GM12878 (cell line): ENCODE data around the gene CDH18. TPM values are rescaled to one million over a fixed set of nuclear protein-coding genes. Genes with fewer than 3 reads are reported as not detected.

Source experiments
- ATAC-seq: fragments of 200-7000 bp; cut with Tn5 transposase; 3 replicates; pipeline ENCODE4 v1.9.1; 2020; ENCODE audit warnings: mild to moderate bottlenecking, moderate library complexity
- BruUV-seq: library from RNA; stranded (reverse); fragments of 400-500 nt; replicated peaks from 2 replicates; lab custom pipeline; 2021; lab: Mats Ljungman, UMichigan
- CTCF ChIA-PET: fragments of 300-600 bp; sonication (Branson Sonifier 250); formaldehyde crosslinking; extraction: SDS; loops from one replicate; lab custom pipeline; 2021; ENCODE audit warnings: inconsistent platforms; lab: Yijun Ruan, JAX
- POLR2A ChIA-PET: fragments of 350-600 bp; formaldehyde crosslinking; extraction: SDS; loops from one replicate; lab custom pipeline; 2021; ENCODE audit warnings: inconsistent platforms; lab: Charles Lee
- RAD21 ChIA-PET: fragments of 300-600 bp; sonication (Branson Sonifier 250); formaldehyde crosslinking; loops from one replicate; lab custom pipeline; 2023; ENCODE audit warnings: antibody characterized with exemption; ENCODE audit not compliant: unreplicated experiment; lab: Charles Lee
- SMC1A ChIA-PET: fragments of 300-600 bp; sonication (Branson Sonifier 250); formaldehyde crosslinking; loops from one replicate; lab custom pipeline; 2023; ENCODE audit not compliant: unreplicated experiment, uncharacterized antibody; lab: Charles Lee
- DNase-seq: peaks from one replicate; pipeline ENCODE4 v3.0.0-alpha.2; 2011; ENCODE audit warnings: low read depth, low spot score
- FAIRE-seq: peaks from 3 replicates; lab custom pipeline; 2011; peaks lifted over from hg19 to GRCh38; lab: Jason Lieb, UNC
- H2AFZ ChIP-seq: 2 replicates; pipeline ENCODE4 v1.6.0; 2011; ENCODE audit warnings: low read depth, low read length, control low read depth; ENCODE audit not compliant: control insufficient read depth
- H3K27ac ChIP-seq: 2 replicates; pipeline ENCODE4 v1.5.1; 2011; ENCODE audit warnings: control low read depth; ENCODE audit not compliant: control insufficient read depth, insufficient read depth
- H3K27me3 ChIP-seq, 2 experiments: replicated peaks in 1 of 2; 2 replicates each; pipeline versions ENCODE4 v1.6.0 to v1.6.1; 2011; ENCODE audit warnings: low read length in 1 of 2; ENCODE audit not compliant: control insufficient read depth in 2 of 2, insufficient read depth in 2 of 2
- H3K36me3 ChIP-seq, 2 experiments: 2 replicates each; pipeline ENCODE4 v1.5.1; 2011; ENCODE audit warnings: low read length in 1 of 2; ENCODE audit not compliant: control insufficient read depth in 2 of 2, insufficient read depth in 2 of 2
- H3K4me1 ChIP-seq: 2 replicates; pipeline ENCODE4 v1.6.1; 2011; ENCODE audit warnings: mild to moderate bottlenecking, low read length, moderate library complexity, mixed read lengths; ENCODE audit not compliant: control insufficient read depth, insufficient read depth
- H3K4me2 ChIP-seq: 2 replicates; pipeline ENCODE4 v1.6.0; 2011; ENCODE audit warnings: control low read depth; ENCODE audit not compliant: control insufficient read depth, insufficient read depth
- H3K4me3 ChIP-seq: fragments of 200-600 bp; sonication (generic); 2 replicates; pipeline ENCODE4 v1.5.1; 2016
- H3K79me2 ChIP-seq: 2 replicates; pipeline ENCODE4 v1.6.0; 2011; ENCODE audit warnings: low read length; ENCODE audit not compliant: control insufficient read depth, insufficient read depth
- H3K9ac ChIP-seq: 2 replicates; pipeline ENCODE4 v1.8.0; 2011; ENCODE audit warnings: low read length, control low read depth, mixed read lengths; ENCODE audit not compliant: control insufficient read depth, insufficient read depth
- H3K9me3 ChIP-seq: replicated peaks from 3 replicates; pipeline ENCODE4 v1.5.1; 2011; ENCODE audit warnings: mild to moderate bottlenecking, low read length; ENCODE audit not compliant: control insufficient read depth, insufficient read depth
- H4K20me1 ChIP-seq: 2 replicates; pipeline ENCODE4 v1.6.0; 2011; ENCODE audit not compliant: control insufficient read depth, insufficient read depth
- ASH2L ChIP-seq: fragments of 300-600, 200-600 bp; sonication (generic); IDR thresholded peaks from 2 replicates; pipeline ENCODE4 v1.6.1; 2017; ENCODE audit warnings: low read depth, mild to moderate bottlenecking, borderline replicate concordance
- HCFC1 ChIP-seq: fragments of 150-350 bp; IDR thresholded peaks from 2 replicates; pipeline ENCODE4 v1.6.1; 2014; ENCODE audit warnings: low read length
- HDAC6 ChIP-seq: fragments of 200-600 bp; sonication (generic); IDR thresholded peaks from one replicate; pipeline ENCODE4 v1.8.0; 2017; ENCODE audit warnings: antibody characterized with exemption; ENCODE audit not compliant: unreplicated experiment
- MEF2A ChIP-seq: IDR thresholded peaks from 2 replicates; pipeline ENCODE4 v1.6.1; 2011; ENCODE audit warnings: low read depth, mild to moderate bottlenecking, low read length, moderate library complexity; ENCODE audit not compliant: insufficient read depth
- POU2F2 ChIP-seq: IDR thresholded peaks from 3 replicates; pipeline ENCODE4 v1.6.1; 2011; ENCODE audit warnings: low read depth, mild to moderate bottlenecking, low read length, borderline replicate concordance
- SREBF2 ChIP-seq: IDR thresholded peaks from 2 replicates; pipeline ENCODE4 v1.6.1; 2012; ENCODE audit warnings: mild to moderate bottlenecking, low read length
- TCF12 ChIP-seq: IDR thresholded peaks from 2 replicates; pipeline ENCODE4 v1.6.1; 2011; ENCODE audit warnings: low read depth, mild to moderate bottlenecking, low read length
- YBX1 ChIP-seq: fragments of 450-650 bp; IDR thresholded peaks from 2 replicates; pipeline ENCODE4 v1.6.1; 2016; ENCODE audit warnings: antibody characterized with exemption
- ZBED1 ChIP-seq: IDR thresholded peaks from 2 replicates; pipeline ENCODE4 v1.6.1; 2016; ENCODE audit warnings: borderline replicate concordance
- ZNF207 ChIP-seq: fragments of 450-650 bp; IDR thresholded peaks from 2 replicates; pipeline ENCODE4 v1.6.1; 2014; ENCODE audit warnings: antibody characterized with exemption, mild to moderate bottlenecking, borderline replicate concordance
- WGBS: methylation state at CpG from one replicate; pipeline ENCODE4 v1.1.6; 2016; ENCODE audit warnings: low lambda C conversion rate; ENCODE audit not compliant: insufficient replicate concordance, insufficient coverage; ENCODE audit errors: missing lambda C conversion rate; 5-methylcytosine and 5-hydroxymethylcytosine counted together
- in situ Hi-C: fragments of 300-500 bp; cut with MboI; formaldehyde crosslinking; loops from 9 replicates; pipeline ENCODE4 v1.14.3; 2018; ENCODE audit warnings: mixed read lengths
- intact Hi-C: fragments of 100-400 bp; cut with micrococcal nuclease; formaldehyde crosslinking; loops from one replicate; pipeline ENCODE4 v1.14.2; 2022; ENCODE audit not compliant: unreplicated experiment
- polyA plus RNA-seq, 11 experiments: library from polyadenylated mRNA; depleted of rRNA in 4 of 11; unstranded in 6 of 11; stranded (reverse) in 5 of 11; fragments of >200 nt; fragmentation: Nextera tagmentation in 4 of 11; fragmentation: Illumina TruSeq in 1 of 11; extraction: Ambion mirVana in 4 of 11; extraction: Trizol in 1 of 11; gene quantifications; 1 replicate in 1 of 11; 2 replicates in 10 of 11; pipeline versions ENCODE4 v1.2.1 to v1.2.3, GENCODE V29; 2011 to 2016; ENCODE audit warnings: inconsistent platforms in 2 of 11, missing spikeins in 2 of 11, low read depth in 1 of 11
- total RNA-seq, 4 experiments: library from RNA; depleted of rRNA in 3 of 4; stranded (reverse); fragments of >200 nt in 3 of 4; fragmentation: Illumina TruSeq in 1 of 4; extraction: Trizol in 1 of 4; gene quantifications; 2 replicates each; pipeline versions ENCODE4 v1.2.1 to v1.2.3, GENCODE V29; 2013 to 2021
- TF ChIP-seq, protein P1 (sequence below): fragments of 150-350 bp; IDR thresholded peaks from 2 replicates; pipeline ENCODE4 v1.6.1; 2016; ENCODE audit warnings: low read depth, low read length
- TF ChIP-seq, protein P2 (sequence below): fragments of 450-650 bp; IDR thresholded peaks from 2 replicates; pipeline ENCODE4 v1.6.1; 2017; ENCODE audit warnings: mild to moderate bottlenecking, moderate library complexity
- TF ChIP-seq, protein P3 (sequence below): IDR thresholded peaks from 2 replicates; pipeline ENCODE4 v1.6.1; 2012; ENCODE audit warnings: low read length, inconsistent platforms
- TF ChIP-seq, protein P4 (sequence below): IDR thresholded peaks from 2 replicates; pipeline ENCODE4 v1.6.1; 2012; ENCODE audit warnings: low read depth, low read length, improper control_type of control experiment

CDH18 gene
- total and polyA plus RNA-seq, 10 of the 15 experiments (the other 5 are each of a cell fraction or from before 2014, with no cell fraction given): 0.41 TPM; not detected in 9

DNA sequence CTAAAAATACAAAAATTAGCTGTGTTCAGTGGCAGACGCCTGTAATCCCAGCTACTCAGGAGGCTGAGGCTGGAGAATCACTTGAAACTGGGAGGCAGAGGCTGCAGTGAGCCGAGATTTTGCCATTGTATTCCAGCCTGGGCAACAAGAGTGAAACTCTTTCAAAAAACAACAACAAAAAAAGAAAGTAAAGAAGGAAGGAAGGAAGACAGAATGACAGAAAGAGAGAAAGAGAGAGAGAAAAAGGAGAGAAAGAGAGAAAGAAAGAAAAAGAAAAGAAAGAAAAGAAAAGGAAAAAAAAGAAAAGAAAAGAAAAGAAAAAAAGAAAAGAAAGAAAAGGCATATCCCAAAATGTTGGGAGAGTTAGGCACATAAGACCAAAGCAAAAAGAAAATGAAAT is 278.6 kb downstream of the CDH18 start:
- CTCF ChIA-PET: interaction anchor here (0.7 kb wide), 1 partner anchor 1685 kb away, joined by 3 read pairs; no protein-coding TSS in a partner anchor
- H3K4me2 ChIP-seq: no peak overlapping the region
- H2AFZ ChIP-seq: no peak overlapping the region
- no peaks in the 10 kb centered on the region for H3K27me3 ChIP-seq
- no peak for FAIRE-seq
- no peak overlapping the region for H3K4me3 ChIP-seq
- DNase-seq: no peak
- intact Hi-C loops (no loop called here), in situ Hi-C loops (no loop called here)
- H3K4me1 ChIP-seq: no peaks in the 10 kb centered on the region
- no peak overlapping the region for H3K9ac ChIP-seq
- H3K27ac ChIP-seq: no peak overlapping the region
- no peaks in the 10 kb centered on the region for H3K79me2 ChIP-seq
- no peaks in the 10 kb centered on the region for H3K36me3 ChIP-seq
- POLR2A ChIA-PET: no interaction called here
- RAD21 ChIA-PET: no interaction called here
- no TSS peak for BruUV-seq
- ATAC-seq: no peak
- H4K20me1 ChIP-seq: no peaks in the 10 kb centered on the region
- SMC1A ChIA-PET: no interaction called here
- H3K9me3 ChIP-seq: no peaks in the 10 kb centered on the region
- 0% methylated on average over 2 of the region's 2 CpGs for WGBS
- TF ChIP-seq TCF12 (no peak), POU2F2 (no peak), YBX1 (no peak), ZBED1 (no peak), MEF2A (no peak), HCFC1 (no peak), SREBF2 (no peak), ASH2L (no peak), HDAC6 (no peak), ZNF207 (no peak)
- TF ChIP-seq, protein P1, sequence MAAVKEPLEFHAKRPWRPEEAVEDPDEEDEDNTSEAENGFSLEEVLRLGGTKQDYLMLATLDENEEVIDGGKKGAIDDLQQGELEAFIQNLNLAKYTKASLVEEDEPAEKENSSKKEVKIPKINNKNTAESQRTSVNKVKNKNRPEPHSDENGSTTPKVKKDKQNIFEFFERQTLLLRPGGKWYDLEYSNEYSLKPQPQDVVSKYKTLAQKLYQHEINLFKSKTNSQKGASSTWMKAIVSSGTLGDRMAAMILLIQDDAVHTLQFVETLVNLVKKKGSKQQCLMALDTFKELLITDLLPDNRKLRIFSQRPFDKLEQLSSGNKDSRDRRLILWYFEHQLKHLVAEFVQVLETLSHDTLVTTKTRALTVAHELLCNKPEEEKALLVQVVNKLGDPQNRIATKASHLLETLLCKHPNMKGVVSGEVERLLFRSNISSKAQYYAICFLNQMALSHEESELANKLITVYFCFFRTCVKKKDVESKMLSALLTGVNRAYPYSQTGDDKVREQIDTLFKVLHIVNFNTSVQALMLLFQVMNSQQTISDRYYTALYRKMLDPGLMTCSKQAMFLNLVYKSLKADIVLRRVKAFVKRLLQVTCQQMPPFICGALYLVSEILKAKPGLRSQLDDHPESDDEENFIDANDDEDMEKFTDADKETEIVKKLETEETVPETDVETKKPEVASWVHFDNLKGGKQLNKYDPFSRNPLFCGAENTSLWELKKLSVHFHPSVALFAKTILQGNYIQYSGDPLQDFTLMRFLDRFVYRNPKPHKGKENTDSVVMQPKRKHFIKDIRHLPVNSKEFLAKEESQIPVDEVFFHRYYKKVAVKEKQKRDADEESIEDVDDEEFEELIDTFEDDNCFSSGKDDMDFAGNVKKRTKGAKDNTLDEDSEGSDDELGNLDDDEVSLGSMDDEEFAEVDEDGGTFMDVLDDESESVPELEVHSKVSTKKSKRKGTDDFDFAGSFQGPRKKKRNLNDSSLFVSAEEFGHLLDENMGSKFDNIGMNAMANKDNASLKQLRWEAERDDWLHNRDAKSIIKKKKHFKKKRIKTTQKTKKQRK: no peak
- TF ChIP-seq, protein P2, sequence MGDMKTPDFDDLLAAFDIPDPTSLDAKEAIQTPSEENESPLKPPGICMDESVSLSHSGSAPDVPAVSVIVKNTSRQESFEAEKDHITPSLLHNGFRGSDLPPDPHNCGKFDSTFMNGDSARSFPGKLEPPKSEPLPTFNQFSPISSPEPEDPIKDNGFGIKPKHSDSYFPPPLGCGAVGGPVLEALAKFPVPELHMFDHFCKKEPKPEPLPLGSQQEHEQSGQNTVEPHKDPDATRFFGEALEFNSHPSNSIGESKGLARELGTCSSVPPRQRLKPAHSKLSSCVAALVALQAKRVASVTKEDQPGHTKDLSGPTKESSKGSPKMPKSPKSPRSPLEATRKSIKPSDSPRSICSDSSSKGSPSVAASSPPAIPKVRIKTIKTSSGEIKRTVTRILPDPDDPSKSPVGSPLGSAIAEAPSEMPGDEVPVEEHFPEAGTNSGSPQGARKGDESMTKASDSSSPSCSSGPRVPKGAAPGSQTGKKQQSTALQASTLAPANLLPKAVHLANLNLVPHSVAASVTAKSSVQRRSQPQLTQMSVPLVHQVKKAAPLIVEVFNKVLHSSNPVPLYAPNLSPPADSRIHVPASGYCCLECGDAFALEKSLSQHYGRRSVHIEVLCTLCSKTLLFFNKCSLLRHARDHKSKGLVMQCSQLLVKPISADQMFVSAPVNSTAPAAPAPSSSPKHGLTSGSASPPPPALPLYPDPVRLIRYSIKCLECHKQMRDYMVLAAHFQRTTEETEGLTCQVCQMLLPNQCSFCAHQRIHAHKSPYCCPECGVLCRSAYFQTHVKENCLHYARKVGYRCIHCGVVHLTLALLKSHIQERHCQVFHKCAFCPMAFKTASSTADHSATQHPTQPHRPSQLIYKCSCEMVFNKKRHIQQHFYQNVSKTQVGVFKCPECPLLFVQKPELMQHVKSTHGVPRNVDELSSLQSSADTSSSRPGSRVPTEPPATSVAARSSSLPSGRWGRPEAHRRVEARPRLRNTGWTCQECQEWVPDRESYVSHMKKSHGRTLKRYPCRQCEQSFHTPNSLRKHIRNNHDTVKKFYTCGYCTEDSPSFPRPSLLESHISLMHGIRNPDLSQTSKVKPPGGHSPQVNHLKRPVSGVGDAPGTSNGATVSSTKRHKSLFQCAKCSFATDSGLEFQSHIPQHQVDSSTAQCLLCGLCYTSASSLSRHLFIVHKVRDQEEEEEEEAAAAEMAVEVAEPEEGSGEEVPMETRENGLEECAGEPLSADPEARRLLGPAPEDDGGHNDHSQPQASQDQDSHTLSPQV: no peak
- TF ChIP-seq, protein P3, sequence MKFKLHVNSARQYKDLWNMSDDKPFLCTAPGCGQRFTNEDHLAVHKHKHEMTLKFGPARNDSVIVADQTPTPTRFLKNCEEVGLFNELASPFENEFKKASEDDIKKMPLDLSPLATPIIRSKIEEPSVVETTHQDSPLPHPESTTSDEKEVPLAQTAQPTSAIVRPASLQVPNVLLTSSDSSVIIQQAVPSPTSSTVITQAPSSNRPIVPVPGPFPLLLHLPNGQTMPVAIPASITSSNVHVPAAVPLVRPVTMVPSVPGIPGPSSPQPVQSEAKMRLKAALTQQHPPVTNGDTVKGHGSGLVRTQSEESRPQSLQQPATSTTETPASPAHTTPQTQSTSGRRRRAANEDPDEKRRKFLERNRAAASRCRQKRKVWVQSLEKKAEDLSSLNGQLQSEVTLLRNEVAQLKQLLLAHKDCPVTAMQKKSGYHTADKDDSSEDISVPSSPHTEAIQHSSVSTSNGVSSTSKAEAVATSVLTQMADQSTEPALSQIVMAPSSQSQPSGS: no peak
- TF ChIP-seq, protein P4, sequence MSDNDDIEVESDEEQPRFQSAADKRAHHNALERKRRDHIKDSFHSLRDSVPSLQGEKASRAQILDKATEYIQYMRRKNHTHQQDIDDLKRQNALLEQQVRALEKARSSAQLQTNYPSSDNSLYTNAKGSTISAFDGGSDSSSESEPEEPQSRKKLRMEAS: no peak
